Progenitor cell of endocrine pancreas (in vitro differentiated cells): Measurements from ENCODE around the gene RAI1. TPM values are rescaled to one million over a fixed set of nuclear protein-coding genes. Genes with fewer than 3 reads are reported as not detected.

Experiments
- DNase-seq: peaks from one replicate; pipeline ENCODE4 v3.0.0; 2021; ENCODE audit warnings: low spot score; ENCODE audit not compliant: unreplicated experiment
- H3K27ac Mint-ChIP-seq: 2 replicates; pipeline ENCODE4 v1.8.0; 2021; ENCODE audit warnings: mild to moderate bottlenecking, moderate library complexity, mixed read lengths
- H3K27me3 Mint-ChIP-seq: 2 replicates; pipeline ENCODE4 v1.8.0; 2021; ENCODE audit warnings: mixed read lengths
- H3K36me3 Mint-ChIP-seq: 2 replicates; pipeline ENCODE4 v1.8.0; 2022; ENCODE audit warnings: mixed read lengths; ENCODE audit not compliant: insufficient read depth
- H3K4me1 Mint-ChIP-seq: 2 replicates; pipeline ENCODE4 v1.8.0; 2021; ENCODE audit warnings: low read depth, mixed read lengths
- H3K4me3 Mint-ChIP-seq: 2 replicates; pipeline ENCODE4 v1.8.0; 2021; ENCODE audit warnings: low read depth, mild to moderate bottlenecking, moderate library complexity, mixed read lengths
- H3K9me3 Mint-ChIP-seq: 2 replicates; pipeline ENCODE4 v1.8.0; 2021; ENCODE audit warnings: low read depth, mixed read lengths
- CTCF ChIP-seq: fragments of 200-600 bp; sonication (generic); IDR thresholded peaks from one replicate; pipeline ENCODE4 v1.5.0; 2021; ENCODE audit warnings: antibody characterized with exemption, mild to moderate bottlenecking; ENCODE audit not compliant: unreplicated experiment
- total RNA-seq: library from RNA; stranded (reverse); gene quantifications from 2 replicates; pipeline ENCODE4 v1.2.1, GENCODE V29; 2021

RAI1 gene
- total RNA-seq, 1 donor from 2014 or later = 75.0 TPM

GRCh38 chr17:17851103-17852002 lies 170.1 kb downstream of the RAI1 start:
- H3K27ac Mint-ChIP-seq = peak overlapping the region; percentile 33
- TF ChIP-seq CTCF = no peak
- no peaks in the 10 kb centered on the region for H3K27me3 Mint-ChIP-seq
- no peak overlapping the region for H3K4me3 Mint-ChIP-seq
- peaks cover 7% of the 10 kb centered on the region for H3K4me1 Mint-ChIP-seq
- DNase-seq = no peak
- no peaks in the 10 kb centered on the region for H3K36me3 Mint-ChIP-seq
- H3K9me3 Mint-ChIP-seq = no peaks in the 10 kb centered on the region

- Mint-ChIP-seq H3K9me3 (no peaks in the 10 kb centered on the region), H3K27ac (no peak overlapping the region), H3K27me3 (no peaks in the 10 kb centered on the region), H3K4me1 (peaks cover 3% of the 10 kb centered on the region), H3K36me3 (no peaks in the 10 kb centered on the region), H3K4me3 (no peak overlapping the region)
- DNase-seq = no peak
- no peak for TF ChIP-seq CTCF
Observed at GRCh38 chr17:17852930-17853329, 171.7 kb downstream of the RAI1 start.

GRCh38 chr17:17853811-17854447 lies 172.7 kb downstream of the RAI1 start:
- peaks cover 3% of the 10 kb centered on the region for H3K4me1 Mint-ChIP-seq
- no peak overlapping the region for H3K4me3 Mint-ChIP-seq
- H3K27me3 Mint-ChIP-seq = no peaks in the 10 kb centered on the region
- H3K36me3 Mint-ChIP-seq = no peaks in the 10 kb centered on the region
- TF ChIP-seq CTCF = no peak
- H3K27ac Mint-ChIP-seq = no peak overlapping the region
- H3K9me3 Mint-ChIP-seq = no peaks in the 10 kb centered on the region
- no peak for DNase-seq

- H3K4me1 Mint-ChIP-seq = no peaks in the 10 kb centered on the region
- no peak overlapping the region for H3K27ac Mint-ChIP-seq
- H3K36me3 Mint-ChIP-seq = no peaks in the 10 kb centered on the region
- no peak for TF ChIP-seq CTCF
- no peaks in the 10 kb centered on the region for H3K9me3 Mint-ChIP-seq
- no peak overlapping the region for H3K4me3 Mint-ChIP-seq
- no peaks in the 10 kb centered on the region for H3K27me3 Mint-ChIP-seq
- no peak for DNase-seq
Observed at GRCh38 chr17:17855976-17856375, 174.7 kb downstream of the RAI1 start.

GRCh38 chr17:17856386-17856785 lies 175.1 kb downstream of the RAI1 start:
- H3K27ac Mint-ChIP-seq = no peak overlapping the region
- no peak for TF ChIP-seq CTCF
- H3K4me1 Mint-ChIP-seq = no peaks in the 10 kb centered on the region
- H3K27me3 Mint-ChIP-seq = no peaks in the 10 kb centered on the region
- DNase-seq = no peak
- H3K36me3 Mint-ChIP-seq = no peaks in the 10 kb centered on the region
- H3K4me3 Mint-ChIP-seq = no peak overlapping the region
- H3K9me3 Mint-ChIP-seq = no peaks in the 10 kb centered on the region
